GM12878 (cell line): ENCODE data around the gene IDH3A.

ENCODE experiments used
- BACH1 ChIP-seq: fragments of 450-650 bp; IDR thresholded peaks from 2 replicates; pipeline ENCODE4 v1.6.1; 2017; ENCODE audit warnings: mild to moderate bottlenecking, borderline replicate concordance
- BHLHE40 ChIP-seq, 2 experiments: fragments of 450-650 bp in 1 of 2; IDR thresholded peaks; 2 replicates each; pipeline ENCODE4 v1.6.1; 2011 to 2017; ENCODE audit warnings: low read depth in 2 of 2, borderline replicate concordance in 1 of 2, improper control_type of control experiment in 1 of 2, low read length in 1 of 2, mild to moderate bottlenecking in 1 of 2
- CEBPB ChIP-seq, 2 experiments: fragments of 150-350 bp in 1 of 2; IDR thresholded peaks; 2 replicates each; pipeline ENCODE4 v1.6.1; 2012 to 2014; ENCODE audit warnings: low read depth in 2 of 2, low read length in 2 of 2, borderline replicate concordance in 1 of 2, inconsistent platforms in 1 of 2
- JUND ChIP-seq: IDR thresholded peaks from 2 replicates; pipeline ENCODE4 v1.6.1; 2012; ENCODE audit warnings: low read depth, mild to moderate bottlenecking, low read length, improper control_type of control experiment, moderate library complexity
- MAX ChIP-seq: IDR thresholded peaks from 2 replicates; pipeline ENCODE4 v1.6.1; 2012; ENCODE audit warnings: low read depth, low read length, improper control_type of control experiment
- POLR2AphosphoS5 ChIP-seq: IDR thresholded peaks from 2 replicates; pipeline ENCODE4 v1.6.1; 2011; ENCODE audit warnings: mild to moderate bottlenecking, low read length, inconsistent platforms
- RAD21 ChIP-seq: IDR thresholded peaks from 2 replicates; pipeline ENCODE4 v1.6.1; 2011; ENCODE audit warnings: mild to moderate bottlenecking, low read depth, low read length, moderate library complexity; ENCODE audit not compliant: insufficient read depth
- SRF ChIP-seq, 2 experiments: IDR thresholded peaks; 2 replicates each; pipeline ENCODE4 v1.6.1; 2011; ENCODE audit warnings: low read depth in 2 of 2, low read length in 2 of 2, mild to moderate bottlenecking in 1 of 2, moderate library complexity in 1 of 2
- TAF1 ChIP-seq: IDR thresholded peaks from 2 replicates; pipeline ENCODE4 v1.6.1; 2011; ENCODE audit warnings: mild to moderate bottlenecking, low read depth, low read length, borderline replicate concordance
- TF ChIP-seq, protein P1 (sequence below), 3 experiments: IDR thresholded peaks in 2 of 3; conservative IDR thresholded peaks in 1 of 3; 2 replicates each; pipeline ENCODE4 v1.5.1; 2011; ENCODE audit warnings: low read depth in 3 of 3, low read length in 3 of 3, mild to moderate bottlenecking in 3 of 3, control low read depth in 2 of 3, moderate library complexity in 2 of 3, inconsistent platforms in 1 of 3, mixed read lengths in 1 of 3; ENCODE audit not compliant: control insufficient read depth in 2 of 3, insufficient read depth in 1 of 3; ENCODE audit errors: extremely low read depth in 1 of 3
- TF ChIP-seq, protein P2 (sequence below): fragments of 450-650 bp; IDR thresholded peaks from 2 replicates; pipeline ENCODE4 v1.6.1; 2017; ENCODE audit warnings: antibody characterized with exemption, mild to moderate bottlenecking, moderate library complexity

DNA sequence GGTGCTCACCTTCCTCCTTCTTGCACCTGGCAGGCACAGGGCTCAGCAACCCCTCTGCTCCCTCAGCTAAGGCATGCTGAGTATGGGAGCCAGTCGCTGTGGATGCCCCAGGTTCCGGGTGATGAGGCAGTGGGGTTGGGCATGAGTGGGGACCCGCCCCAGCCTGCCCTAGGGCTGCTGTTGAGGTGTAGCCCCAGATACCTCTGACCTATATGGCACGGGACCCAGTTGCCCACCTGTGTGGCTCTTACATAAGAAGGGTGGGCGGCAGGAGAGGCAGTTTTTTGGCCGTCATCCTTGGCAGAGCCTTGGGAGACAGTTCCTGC, 64.2 kb downstream of the IDH3A start:
- no peak for TF ChIP-seq JUND
- TF ChIP-seq, protein P1, sequence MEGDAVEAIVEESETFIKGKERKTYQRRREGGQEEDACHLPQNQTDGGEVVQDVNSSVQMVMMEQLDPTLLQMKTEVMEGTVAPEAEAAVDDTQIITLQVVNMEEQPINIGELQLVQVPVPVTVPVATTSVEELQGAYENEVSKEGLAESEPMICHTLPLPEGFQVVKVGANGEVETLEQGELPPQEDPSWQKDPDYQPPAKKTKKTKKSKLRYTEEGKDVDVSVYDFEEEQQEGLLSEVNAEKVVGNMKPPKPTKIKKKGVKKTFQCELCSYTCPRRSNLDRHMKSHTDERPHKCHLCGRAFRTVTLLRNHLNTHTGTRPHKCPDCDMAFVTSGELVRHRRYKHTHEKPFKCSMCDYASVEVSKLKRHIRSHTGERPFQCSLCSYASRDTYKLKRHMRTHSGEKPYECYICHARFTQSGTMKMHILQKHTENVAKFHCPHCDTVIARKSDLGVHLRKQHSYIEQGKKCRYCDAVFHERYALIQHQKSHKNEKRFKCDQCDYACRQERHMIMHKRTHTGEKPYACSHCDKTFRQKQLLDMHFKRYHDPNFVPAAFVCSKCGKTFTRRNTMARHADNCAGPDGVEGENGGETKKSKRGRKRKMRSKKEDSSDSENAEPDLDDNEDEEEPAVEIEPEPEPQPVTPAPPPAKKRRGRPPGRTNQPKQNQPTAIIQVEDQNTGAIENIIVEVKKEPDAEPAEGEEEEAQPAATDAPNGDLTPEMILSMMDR (IDR thresholded peaks at IDR 0.05 in 2 of 3, conservative IDR thresholded peaks at IDR 0.05 in 1 of 3; ENCODE audit: control insufficient read depth in 2 of 3, extremely low read depth in 1 of 3, insufficient read depth in 1 of 3, low read depth in 3 of 3, low read length in 3 of 3), result no peak
- TF ChIP-seq MAX, result no peak
- no peak for TF ChIP-seq BACH1
- TF ChIP-seq POLR2AphosphoS5, result no peak
- no peak for TF ChIP-seq TAF1
- no peak for TF ChIP-seq SRF (IDR thresholded peaks at IDR 0.05; ENCODE audit: low read depth in 2 of 2, low read length in 2 of 2)
- TF ChIP-seq CEBPB (IDR thresholded peaks at IDR 0.05; ENCODE audit: borderline replicate concordance in 1 of 2, low read depth in 2 of 2, low read length in 2 of 2), result no peak
- TF ChIP-seq, protein P2, sequence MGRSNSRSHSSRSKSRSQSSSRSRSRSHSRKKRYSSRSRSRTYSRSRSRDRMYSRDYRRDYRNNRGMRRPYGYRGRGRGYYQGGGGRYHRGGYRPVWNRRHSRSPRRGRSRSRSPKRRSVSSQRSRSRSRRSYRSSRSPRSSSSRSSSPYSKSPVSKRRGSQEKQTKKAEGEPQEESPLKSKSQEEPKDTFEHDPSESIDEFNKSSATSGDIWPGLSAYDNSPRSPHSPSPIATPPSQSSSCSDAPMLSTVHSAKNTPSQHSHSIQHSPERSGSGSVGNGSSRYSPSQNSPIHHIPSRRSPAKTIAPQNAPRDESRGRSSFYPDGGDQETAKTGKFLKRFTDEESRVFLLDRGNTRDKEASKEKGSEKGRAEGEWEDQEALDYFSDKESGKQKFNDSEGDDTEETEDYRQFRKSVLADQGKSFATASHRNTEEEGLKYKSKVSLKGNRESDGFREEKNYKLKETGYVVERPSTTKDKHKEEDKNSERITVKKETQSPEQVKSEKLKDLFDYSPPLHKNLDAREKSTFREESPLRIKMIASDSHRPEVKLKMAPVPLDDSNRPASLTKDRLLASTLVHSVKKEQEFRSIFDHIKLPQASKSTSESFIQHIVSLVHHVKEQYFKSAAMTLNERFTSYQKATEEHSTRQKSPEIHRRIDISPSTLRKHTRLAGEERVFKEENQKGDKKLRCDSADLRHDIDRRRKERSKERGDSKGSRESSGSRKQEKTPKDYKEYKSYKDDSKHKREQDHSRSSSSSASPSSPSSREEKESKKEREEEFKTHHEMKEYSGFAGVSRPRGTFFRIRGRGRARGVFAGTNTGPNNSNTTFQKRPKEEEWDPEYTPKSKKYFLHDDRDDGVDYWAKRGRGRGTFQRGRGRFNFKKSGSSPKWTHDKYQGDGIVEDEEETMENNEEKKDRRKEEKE, result no peak
- no peak for TF ChIP-seq RAD21
- no peak for TF ChIP-seq BHLHE40 (IDR thresholded peaks at IDR 0.05; ENCODE audit: borderline replicate concordance in 1 of 2, low read depth in 2 of 2, low read length in 1 of 2)
